GM10847 (cell line): ENCODE data around the gene ANXA9.

Source experiments
- POLR2A ChIP-seq: IDR thresholded peaks from 2 replicates; pipeline ENCODE4 v1.6.1; 2011; ENCODE audit not compliant: insufficient read length; ENCODE audit errors: extremely low read depth

The ANXA9 gene

GRCh38 chr1:150995896-150996295, 13.8 kb downstream of the ANXA9 start:
- TF ChIP-seq POLR2A: no peak

- TF ChIP-seq POLR2A: no peak
Measured at GRCh38 chr1:150997126-150997872, 15.2 kb downstream of the ANXA9 start.

- TF ChIP-seq POLR2A: no peak
Measured at GRCh38 chr1:150997949-150998348, 15.9 kb downstream of the ANXA9 start.

- TF ChIP-seq POLR2A: no peak
Measured at GRCh38 chr1:150999051-150999674, 17.1 kb downstream of the ANXA9 start.

GRCh38 chr1:150999926-151000325, 17.8 kb downstream of the ANXA9 start:
- TF ChIP-seq POLR2A: no peak

- no peak for TF ChIP-seq POLR2A
Measured at GRCh38 chr1:151000408-151000807, 18.3 kb downstream of the ANXA9 start.

GRCh38 chr1:151001602-151002001, 19.5 kb downstream of the ANXA9 start:
- no peak for TF ChIP-seq POLR2A

GRCh38 chr1:151002051-151002450, 20.0 kb downstream of the ANXA9 start:
- TF ChIP-seq POLR2A: no peak

GRCh38 chr1:151002611-151003010, 20.5 kb downstream of the ANXA9 start:
- TF ChIP-seq POLR2A: no peak

- no peak for TF ChIP-seq POLR2A
Measured at GRCh38 chr1:151003180-151003579, 21.1 kb downstream of the ANXA9 start.

- TF ChIP-seq POLR2A: no peak
Measured at GRCh38 chr1:151005729-151006319, 23.7 kb downstream of the ANXA9 start.

- TF ChIP-seq POLR2A: peak; percentile 6
Measured at GRCh38 chr1:151006327-151007052, 24.4 kb downstream of the ANXA9 start, which contains the start of gene MINDY1. Gene MINDY1, minus strand, starts transcription at chr1:151006902. Its CDS starts 4,285 bp downstream, at chr1:151002617.

GRCh38 chr1:151007853-151008243, 25.8 kb downstream of the ANXA9 start:
- no peak for TF ChIP-seq POLR2A

- TF ChIP-seq POLR2A: peak; percentile 31
Measured at GRCh38 chr1:151008244-151009205, 26.4 kb downstream of the ANXA9 start, which contains the start of gene PRUNE1. Gene PRUNE1, plus strand, starts transcription at chr1:151008449. Its CDS starts 184 bp downstream, at chr1:151008633.
